GM12875 (cell line): ENCODE measurements around the gene MEI1.

Source experiments
- H3K4me3 ChIP-seq: one replicate; pipeline ENCODE4 v1.5.1; 2011; ENCODE audit warnings: low read depth, low read length, control low read depth
- TF ChIP-seq, protein P1 (sequence below): IDR thresholded peaks from 2 replicates; pipeline ENCODE4 v1.5.1; 2011; ENCODE audit warnings: low read depth, mild to moderate bottlenecking, control low read depth, inconsistent platforms, low read length, moderate library complexity, borderline replicate concordance; ENCODE audit not compliant: insufficient read depth

The MEI1 gene

GRCh38 chr22:41745968-41746367 lies 46.7 kb downstream of the MEI1 start:
- TF ChIP-seq, protein P1, sequence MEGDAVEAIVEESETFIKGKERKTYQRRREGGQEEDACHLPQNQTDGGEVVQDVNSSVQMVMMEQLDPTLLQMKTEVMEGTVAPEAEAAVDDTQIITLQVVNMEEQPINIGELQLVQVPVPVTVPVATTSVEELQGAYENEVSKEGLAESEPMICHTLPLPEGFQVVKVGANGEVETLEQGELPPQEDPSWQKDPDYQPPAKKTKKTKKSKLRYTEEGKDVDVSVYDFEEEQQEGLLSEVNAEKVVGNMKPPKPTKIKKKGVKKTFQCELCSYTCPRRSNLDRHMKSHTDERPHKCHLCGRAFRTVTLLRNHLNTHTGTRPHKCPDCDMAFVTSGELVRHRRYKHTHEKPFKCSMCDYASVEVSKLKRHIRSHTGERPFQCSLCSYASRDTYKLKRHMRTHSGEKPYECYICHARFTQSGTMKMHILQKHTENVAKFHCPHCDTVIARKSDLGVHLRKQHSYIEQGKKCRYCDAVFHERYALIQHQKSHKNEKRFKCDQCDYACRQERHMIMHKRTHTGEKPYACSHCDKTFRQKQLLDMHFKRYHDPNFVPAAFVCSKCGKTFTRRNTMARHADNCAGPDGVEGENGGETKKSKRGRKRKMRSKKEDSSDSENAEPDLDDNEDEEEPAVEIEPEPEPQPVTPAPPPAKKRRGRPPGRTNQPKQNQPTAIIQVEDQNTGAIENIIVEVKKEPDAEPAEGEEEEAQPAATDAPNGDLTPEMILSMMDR: no peak

GRCh38 chr22:41746567-41747400 lies 47.5 kb downstream of the MEI1 start:
- TF ChIP-seq, protein P1: peak; percentile 73
- H3K4me3 ChIP-seq: no peak overlapping the region

More at GRCh38 chr22:41745968-41746367, 46.7 kb downstream of the MEI1 start:
- no peak overlapping the region for H3K4me3 ChIP-seq

- TF ChIP-seq, protein P1: no peak
- H3K4me3 ChIP-seq: peak overlapping the region; percentile 23
These were observed 53.0 kb downstream of the MEI1 start for GRCh38 chr22:41752011-41752970.

GRCh38 chr22:41753984-41754383 lies 54.7 kb downstream of the MEI1 start:
- H3K4me3 ChIP-seq: no peak overlapping the region
- TF ChIP-seq, protein P1: no peak

DNA sequence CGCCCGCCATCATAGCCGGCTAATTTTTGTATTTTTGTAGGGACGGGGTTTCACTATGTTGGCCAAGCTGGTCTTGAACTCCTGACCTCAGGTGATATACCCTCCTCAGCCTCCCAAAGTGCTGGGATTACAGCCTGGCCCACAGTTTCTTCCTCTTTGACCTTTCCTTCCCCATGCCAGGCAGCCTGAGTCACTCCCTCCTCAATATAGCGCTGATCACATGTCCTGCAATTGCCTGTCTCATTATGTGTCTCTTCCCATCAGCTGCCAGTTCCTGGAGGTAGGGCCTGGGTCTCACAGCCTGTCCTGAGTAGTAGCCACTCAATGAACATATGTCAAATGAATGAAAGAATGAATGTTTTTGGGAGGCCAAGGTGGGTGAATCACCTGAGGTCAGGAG lies 58.2 kb downstream of the MEI1 start:
- no peak overlapping the region for H3K4me3 ChIP-seq
- TF ChIP-seq, protein P1: no peak

- no peak overlapping the region for H3K4me3 ChIP-seq
- TF ChIP-seq, protein P1: no peak
These were observed 58.9 kb downstream of the MEI1 start for GRCh38 chr22:41758231-41758630.
